GM18867 (cell line): Measurements from ENCODE around the gene STT3A.
"Not testable (repeated sequence)": the region's sequence is repeated elsewhere in the genome, so short reads cannot be mapped to it uniquely, and the experiment has no call there.

Experiments
- ATAC-seq: cut with Tn5 transposase; IDR thresholded peaks from one replicate; pipeline ENCODE4 v1.9.1; 2021; ENCODE audit warnings: mild to moderate bottlenecking, moderate library complexity; ENCODE audit not compliant: unreplicated experiment

STT3A gene

DNA sequence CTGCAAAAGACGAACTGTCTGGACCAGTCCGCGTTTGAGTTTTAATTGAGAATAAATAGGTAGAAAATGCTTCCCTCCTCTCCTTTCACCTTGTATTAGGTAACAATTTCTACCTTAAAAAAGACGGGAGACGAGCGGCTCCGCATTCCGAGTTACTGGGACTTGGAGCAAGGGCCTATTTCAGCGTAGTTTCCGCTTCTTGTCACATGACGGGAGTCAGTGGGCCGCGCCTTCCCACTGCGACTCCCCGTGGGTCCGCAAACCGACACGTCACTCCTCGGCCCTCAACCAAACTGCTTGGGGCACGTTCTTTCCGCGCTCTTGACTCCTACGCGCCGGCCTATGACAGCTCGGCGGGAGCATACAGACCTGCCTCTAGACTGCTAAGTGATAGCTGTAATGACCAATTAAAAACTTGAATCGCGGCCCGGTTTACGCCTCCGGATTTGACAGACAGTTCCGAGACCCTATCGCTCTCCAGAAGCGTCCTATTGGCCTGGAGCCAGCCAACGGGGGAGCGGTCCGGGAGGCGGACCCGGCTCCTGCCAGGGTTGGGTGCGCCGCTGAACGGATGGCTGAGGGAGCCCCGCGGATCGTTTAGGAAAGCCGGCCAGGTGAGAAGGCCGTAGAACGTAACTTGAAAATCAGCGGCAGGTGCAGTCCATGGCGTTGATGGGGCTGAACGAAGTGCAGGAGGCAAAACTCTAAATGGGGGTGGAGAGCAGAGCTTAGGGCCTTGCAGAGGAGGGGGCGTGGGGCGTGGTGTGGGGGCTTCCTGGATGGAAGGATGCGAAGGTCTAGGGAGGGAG, at the start of gene STT3A:
Gene STT3A, plus strand, starts transcription at position 548 of the 809 bp plus-strand sequence. CDS start 3,064 bp downstream, outside the sequence.
- peak; percentile 96 for ATAC-seq

DNA sequence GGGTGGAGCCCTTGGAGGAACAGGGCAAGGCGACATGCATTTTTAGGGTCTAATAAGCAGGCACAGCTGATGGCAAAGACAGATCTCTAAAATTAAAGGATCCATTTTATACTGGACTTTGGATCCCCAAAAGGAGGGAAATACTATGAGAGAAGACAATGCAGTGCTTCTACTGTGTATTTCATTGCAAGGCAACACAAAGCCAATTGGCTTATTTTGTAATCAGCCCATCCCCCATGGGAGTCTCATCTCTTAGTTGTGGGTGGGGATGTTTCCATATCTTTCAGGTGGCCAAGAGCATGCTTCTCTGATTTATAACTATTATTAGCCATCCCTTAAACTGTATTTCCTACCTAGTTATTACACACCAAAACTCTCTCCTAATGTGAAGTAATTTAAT, 41.9 kb upstream of the STT3A start:
- ATAC-seq = no peak

DNA sequence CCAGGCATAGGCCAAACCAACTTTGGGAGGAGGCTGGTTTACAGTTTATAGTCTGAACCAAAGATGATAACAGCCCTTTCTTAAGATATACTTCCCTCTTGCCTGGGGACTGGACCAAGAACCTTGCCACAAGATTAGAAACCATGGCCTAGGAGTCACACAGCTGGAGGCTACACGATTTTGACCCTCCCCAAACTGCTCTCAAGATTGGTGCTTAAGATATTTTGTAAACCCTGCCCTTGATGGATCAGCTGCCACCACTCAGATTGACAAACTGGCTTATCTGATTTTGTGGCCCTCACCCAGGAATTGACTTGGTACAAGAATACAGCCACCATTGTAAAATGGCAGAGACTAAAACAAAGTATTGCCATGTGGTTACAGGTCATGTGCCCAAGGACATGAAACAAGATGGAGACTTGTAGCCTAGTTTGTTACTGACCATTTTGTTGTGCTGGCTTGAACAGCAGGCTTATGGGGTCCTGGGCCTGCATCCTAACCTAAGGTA, 40.8 kb upstream of the STT3A start:
- no peak for ATAC-seq

DNA sequence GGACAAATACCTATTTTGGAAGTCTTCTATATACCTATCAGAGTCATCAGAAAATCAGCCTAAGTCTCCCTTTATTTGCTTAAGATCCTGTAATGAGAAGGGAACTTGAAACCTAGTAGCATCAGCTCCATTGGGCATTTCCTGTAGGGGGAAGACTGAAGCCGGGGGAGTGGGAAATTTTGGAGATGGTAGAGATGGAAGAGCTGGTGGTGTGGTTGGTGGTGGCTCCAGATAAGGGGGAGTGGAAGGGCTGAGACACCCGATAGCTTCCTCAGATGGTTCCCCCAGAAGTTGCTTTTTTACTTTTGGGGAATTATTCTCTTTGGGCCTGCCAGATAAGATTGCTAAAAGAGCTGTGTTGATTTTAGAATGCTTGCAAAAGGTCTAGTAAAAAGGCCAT, 39.7 kb upstream of the STT3A start:
- no peak for ATAC-seq

DNA sequence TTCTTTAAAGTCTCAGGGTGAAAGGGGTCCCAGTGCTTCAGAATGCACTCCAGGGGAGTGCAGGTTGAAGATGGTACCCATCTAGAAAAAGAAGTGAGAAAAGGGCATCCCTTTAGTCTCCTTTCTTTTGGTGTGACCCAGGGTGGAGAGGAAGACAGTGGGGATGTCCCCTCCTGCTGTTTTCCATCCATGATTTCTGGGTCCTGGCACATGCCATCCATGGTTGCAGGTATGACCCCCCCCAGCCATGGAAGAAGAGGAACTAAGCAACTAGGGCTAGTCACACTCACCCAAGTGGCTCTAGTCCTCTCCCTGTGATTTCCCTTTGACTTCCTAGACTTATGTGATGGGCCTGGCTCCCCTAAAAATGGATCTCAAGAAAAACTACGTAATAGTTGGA, 39.3 kb upstream of the STT3A start:
- no peak for ATAC-seq

DNA sequence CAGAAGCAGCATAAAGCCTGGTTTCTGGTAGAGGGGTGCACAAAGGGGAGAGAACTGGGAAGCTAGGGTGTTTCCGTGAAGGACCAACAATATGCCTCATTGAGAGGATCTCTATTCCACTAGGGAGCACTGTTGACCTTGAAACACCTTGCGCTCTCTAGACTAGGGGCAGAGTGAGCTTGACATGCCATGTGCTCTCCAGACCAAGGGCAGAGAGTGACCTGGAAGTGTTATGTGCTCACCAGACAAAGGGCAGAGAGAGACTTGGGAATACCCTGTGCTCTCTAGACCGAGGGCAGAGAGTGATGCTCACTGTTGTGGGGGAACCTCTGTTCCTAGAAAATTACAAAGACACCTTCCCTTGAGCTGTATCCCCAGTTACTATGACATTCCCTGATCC, 38.6 kb upstream of the STT3A start:
- no peak for ATAC-seq

DNA sequence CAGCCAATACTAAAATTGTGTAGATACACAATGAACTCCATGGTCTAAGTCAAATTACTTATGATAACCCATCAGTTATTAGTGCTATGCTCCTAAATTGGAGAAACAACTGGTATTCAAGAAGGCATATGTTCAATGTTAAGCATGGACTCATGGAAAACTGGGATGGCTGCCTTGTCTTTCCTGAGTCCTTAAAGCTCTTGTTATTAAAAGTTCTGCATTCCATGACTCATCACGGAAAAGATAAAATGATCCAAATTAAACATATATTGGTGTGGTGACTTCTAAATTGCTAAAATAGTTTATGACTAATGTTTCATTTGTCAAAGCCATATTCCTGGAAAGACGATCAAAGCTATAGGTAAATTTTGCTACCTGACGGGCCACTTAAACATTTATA, 32.8 kb upstream of the STT3A start:
- no peak for ATAC-seq

DNA sequence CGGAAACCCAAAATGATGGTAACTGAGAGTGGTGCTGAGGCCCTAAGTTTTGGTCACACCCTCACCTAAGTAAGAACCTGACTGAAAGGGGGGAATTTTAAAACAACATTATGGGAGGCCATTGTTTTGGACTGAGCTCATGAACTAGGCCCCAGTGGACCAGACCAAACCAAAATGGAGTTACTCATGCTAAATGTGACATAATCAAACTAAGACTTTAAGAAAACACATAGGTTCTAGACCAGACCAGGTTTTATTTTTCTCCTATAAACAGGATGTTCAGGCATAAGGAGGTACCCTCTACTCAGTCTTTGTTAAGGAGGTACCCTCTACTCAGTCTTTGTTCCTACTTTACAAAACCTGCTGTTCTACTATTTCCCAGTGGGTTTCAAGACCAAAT, 30.7 kb upstream of the STT3A start:
- no peak for ATAC-seq

DNA sequence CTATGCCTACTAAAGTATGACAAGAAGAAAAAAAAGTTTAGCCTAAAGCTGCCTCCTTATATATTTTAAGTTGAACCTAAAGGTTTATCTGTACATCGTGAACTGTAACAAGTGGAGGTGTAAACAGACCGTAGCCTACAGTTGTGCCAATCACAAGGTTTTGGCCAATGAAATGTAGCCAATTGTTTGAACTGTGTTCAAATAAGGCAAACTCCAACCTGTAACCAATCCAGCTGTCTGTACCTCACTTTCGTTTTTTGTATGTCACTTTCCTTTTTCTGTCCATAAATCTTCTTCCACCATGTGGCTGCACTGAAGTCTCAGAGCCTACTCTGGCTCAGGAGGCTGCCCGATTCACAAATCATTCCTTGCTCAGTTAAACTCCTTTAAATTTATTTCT, 30.2 kb upstream of the STT3A start:
- ATAC-seq = no peak

DNA sequence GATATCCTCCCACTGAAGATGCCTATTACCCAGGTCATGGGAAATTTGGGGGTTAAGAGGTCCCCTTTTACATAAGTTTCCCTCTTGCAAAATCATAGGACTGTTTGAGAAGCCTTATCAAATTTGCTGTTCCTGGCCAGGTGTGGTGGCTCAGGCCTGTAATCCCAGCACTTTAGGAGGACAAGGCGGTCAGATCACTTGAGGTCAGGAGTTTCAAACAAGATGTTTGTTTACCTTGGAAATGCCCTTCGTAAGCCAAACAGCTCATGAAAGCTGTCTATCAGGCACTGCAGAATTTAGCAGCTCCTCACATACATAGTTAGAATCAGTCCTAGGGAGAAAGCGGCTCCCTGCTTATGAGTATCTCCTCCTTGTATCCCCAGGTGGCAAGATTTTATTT, 28.3 kb upstream of the STT3A start:
- ATAC-seq = no peak

DNA sequence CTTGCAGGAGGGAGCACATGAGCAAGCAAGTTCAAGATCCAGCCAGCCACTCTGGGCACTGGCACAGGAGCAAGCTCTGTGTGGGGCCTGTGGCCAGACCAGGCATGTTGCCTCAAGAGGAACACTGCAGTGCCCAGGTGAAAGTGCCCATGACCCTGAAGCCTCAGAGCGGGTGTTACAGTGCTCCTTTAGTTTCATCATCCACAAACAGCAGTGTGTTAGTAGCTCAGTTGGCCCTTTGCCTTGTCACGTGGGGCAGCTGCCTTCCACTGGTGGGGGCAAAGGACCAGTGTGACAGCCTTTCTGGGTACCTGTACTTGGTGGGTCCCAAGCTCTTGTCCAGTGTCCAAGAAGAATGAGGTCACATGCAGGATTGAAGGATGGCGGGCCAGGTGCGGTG, 26.4 kb upstream of the STT3A start:
- no peak for ATAC-seq

DNA sequence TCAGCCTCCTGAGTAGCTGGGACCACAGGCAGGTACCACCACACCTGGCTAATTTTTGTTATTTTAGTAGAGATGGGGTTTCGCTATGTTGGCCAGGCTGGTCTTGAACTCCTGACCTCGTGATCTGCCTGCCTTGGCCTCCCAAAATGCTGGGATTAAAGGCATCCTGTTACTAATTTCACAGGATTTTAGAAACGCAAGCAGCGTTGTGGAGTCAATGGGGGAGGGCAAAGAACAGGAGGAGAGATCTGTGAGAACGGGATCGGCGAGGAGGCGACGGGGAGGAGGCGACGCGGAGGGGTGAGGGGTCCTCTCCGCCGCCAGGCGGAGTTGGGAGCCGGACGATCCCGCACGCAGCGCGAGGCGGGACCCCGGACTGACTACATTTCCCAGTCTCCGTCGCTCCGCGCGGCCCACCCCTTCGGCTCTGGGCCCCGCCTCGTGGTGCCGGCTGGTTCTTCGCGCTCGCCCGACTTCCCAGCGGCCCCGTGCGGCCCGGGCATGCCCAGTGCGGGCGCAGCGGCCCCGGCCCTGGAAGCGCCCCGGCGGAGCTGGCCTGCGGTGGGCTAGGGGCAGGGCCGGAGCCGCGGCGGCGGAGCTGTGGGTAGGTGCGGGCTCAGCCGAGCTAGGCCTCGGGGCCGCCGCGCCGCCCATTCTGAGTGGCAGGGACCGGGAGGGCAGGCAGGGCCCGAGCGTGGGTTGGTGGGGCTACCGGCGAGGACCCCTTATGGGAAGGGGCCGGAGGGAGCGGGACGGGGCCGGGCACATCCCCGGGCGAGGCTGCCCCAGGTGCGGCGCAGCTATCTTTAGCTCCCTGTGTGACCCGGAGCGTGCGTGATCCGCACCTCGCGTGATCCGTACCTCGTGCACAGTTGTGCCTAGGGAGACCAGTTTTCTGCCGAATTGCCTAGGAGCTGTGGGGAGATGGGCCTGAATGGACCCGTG, 23.4 kb upstream of the STT3A start, which contains the start of gene EI24:
Gene EI24, plus strand, starts transcription at position 508 of the 945 bp plus-strand sequence. CDS start 3,051 bp downstream, outside the sequence.
- peak; percentile 97 for ATAC-seq

DNA sequence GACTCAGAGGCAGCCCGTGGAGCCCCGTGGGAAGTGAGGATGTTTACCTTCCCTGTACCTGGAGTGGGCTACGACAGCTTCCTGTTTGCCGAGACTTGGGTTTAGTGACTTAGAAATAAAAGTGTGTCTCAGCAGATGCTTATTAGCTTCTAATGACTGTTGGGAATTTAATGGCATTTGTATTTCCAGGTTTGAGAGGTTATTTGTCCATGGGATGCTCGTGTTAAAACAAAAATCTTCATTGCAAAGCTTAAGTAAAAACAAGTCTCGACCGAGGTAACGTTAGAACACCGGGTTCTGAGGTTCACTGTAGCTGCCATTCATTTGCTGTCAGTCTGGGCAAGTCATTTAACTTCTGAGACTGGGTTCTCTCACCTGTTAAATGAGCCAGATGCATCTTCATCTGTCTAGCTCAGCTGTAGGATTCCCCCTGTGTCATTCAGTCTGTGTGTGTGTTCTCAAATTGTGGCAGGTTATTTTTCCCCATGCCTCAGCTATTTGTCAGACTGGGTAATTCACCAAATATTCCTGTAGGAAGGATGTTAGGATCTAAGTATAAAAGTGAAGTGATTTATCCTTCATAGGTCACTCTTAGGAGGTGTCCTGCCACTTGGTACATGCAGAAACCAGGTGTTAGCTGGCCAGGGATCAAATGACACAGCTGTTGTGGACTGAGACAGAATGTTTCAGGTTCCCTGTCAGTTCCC, 22.6 kb upstream of the STT3A start:
- peak; percentile 23 for ATAC-seq

DNA sequence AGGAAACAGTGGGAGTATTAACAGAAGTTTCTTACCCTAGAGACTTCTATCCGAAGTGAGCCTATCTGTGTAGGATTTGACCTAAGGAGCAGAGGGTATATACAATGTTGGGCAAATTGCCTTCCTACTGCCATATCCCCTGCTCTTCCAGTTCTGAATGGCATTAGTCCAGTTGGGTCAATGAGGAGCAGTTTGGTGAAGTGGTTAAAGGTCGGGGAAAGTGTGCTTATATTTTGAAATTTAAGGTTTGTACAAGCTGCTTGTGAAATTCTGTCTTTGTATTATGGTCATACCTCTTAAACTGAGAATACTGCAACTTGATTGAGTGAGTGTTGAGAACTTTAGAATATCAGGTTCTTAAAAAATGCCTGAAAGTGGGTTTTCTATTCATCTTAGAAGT, 21.7 kb upstream of the STT3A start:
- ATAC-seq = no peak

DNA sequence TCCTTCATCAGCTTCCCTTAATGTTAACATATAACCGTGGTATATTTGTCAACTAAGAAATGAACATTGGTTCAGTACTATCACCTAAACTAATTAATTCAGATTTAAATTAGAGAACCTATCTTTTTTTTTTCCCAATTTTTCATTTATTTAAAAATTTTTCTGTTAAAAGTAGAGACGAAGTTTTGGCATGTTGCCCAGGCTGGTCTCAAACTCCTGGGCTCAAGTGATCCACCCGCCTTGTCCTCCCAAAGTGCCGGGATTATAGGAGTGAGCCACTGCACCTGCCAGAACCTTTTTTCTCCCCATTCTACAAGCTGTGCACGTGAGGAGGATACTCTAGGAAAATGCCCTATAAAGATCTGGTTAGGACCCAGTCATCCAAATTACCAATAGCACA, 19.7 kb upstream of the STT3A start:
- no peak for ATAC-seq

DNA sequence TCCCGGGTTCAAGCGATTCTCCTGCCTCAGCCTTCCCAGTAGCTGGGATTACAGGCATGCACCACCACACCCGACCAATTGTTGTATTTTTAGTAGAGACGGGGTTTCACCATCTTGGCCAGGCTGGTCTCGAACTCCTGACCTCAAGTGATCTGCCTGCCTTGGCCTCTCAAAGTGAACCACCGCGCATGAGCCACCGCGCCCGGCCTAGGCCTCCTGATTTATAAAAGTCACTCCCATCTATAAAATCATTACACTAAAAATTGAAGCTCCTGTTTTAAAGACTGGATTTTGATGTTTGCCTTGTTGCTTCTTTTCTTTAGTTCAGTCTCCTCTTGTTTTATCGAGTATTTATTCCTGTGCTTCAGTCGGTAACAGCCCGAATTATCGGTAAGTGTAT, 15.5 kb upstream of the STT3A start:
- not testable (repeated sequence) for ATAC-seq

DNA sequence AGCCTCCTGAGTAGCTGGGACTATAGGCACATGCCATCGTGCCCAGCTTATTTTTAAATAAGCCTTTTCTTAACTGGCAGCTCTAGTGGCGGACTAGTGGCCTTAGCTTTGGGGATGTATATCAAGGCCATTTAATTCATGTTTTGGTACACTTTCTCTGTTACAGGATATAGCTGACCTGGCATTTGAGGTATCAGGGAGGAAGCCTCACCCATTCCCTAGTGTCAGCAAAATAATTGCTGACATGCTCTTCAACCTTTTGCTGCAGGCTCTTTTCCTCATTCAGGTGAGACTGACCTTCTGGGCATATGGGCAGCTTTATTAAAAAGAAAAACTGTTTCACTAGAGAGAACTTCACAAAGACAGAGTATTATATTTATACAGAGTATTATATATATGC, 13.9 kb upstream of the STT3A start:
- no peak for ATAC-seq

DNA sequence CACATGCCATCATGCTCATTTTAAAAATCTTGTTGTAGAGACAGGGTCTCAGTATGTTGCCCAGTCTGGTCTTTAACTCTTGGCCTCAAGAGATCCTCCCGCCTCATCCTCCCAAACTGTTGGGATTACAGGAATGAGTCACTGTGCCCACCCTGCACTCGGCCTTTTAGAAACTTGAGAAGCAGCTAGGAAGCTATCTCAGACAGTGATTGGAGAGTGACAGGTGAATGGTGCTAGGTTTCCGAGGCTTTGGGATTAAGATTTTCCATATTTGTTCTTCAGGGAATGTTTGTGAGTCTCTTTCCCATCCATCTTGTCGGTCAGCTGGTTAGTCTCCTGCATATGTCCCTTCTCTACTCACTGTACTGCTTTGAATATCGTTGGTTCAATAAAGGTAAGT, 12.8 kb upstream of the STT3A start:
- no peak for ATAC-seq

DNA sequence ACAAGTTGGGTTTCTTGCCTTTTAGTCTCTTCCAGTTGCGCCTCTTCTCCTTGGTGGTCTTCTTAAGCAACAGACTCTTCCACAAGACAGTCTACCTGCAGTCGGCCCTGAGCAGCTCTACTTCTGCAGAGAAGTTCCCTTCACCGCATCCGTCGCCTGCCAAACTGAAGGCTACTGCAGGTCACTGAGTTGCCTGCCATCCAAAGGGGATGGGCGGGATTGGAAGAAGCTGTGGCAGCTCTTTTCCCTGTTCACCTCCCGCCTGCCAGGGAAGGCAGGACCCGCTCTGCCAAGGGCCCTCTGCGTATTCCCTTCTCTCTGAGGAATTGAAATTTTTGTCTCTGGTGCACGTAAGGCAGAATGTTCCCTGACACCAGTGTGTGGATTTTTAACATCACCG, 9.2 kb upstream of the STT3A start:
- ATAC-seq = no peak

DNA sequence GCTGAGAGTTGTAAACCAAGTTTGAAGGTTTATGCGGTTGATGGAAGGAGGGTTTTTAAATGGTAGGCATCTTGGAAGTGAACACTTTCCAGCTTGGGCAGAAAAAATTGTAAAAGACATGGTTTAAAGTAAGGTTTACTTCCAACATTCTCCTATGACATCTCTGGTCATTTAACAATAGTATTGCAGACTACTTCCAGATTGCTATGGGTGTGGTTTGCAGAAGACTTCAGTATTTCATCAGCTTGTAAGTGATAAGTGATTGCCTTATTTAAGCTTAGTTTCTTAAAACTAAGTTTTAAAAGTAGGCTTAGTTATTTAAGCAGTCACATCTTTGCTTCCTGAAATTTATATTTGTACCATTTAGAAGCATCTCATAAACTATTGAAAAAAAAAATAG, 7.2 kb upstream of the STT3A start:
- ATAC-seq = no peak

DNA sequence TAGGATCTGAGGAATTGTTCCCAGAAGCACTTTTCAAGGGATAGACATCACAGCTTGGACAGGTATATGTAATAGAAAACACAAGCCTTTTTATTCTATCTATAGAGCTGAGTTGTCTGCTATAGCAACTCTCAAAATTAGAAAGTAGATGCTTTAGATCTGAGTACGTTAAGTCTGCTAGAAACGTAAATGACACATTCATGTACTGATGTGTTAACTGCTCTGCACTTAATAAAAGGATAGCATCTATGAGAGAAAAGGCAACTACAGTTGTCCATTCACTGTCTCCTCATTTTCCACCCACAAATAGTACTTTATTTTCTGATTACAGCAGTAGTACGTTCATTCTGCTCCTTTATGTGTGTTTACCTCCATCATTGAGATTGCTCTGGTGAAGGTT, 6.0 kb upstream of the STT3A start:
- no peak for ATAC-seq
